HG02642 (cell line): ENCODE results near the gene DENND10.
"Not testable (repeated sequence)": the region's sequence is repeated elsewhere in the genome, so short reads cannot be mapped to it uniquely, and the experiment has no call there.

Experiments
- ATAC-seq: cut with Tn5 transposase; IDR thresholded peaks from one replicate; pipeline ENCODE4 v1.9.1; 2021; ENCODE audit warnings: mild to moderate bottlenecking; ENCODE audit not compliant: unreplicated experiment, poor library complexity

Gene DENND10

GRCh38 chr10:119162452-119163092 lies 58.7 kb downstream of the DENND10 start:
- no peak for ATAC-seq

GRCh38 chr10:119165171-119166117 lies 61.5 kb downstream of the DENND10 start, which contains the start of gene SFXN4:
Gene SFXN4, minus strand, starts transcription at chr10:119165714. Its CDS starts 67 bp downstream, at chr10:119165647.
- peak; percentile 90 for ATAC-seq

- peak; percentile 2 for ATAC-seq
Observed at GRCh38 chr10:119166118-119166500, 62.2 kb downstream of the DENND10 start.

GRCh38 chr10:119166564-119166963 lies 62.7 kb downstream of the DENND10 start:
- no peak for ATAC-seq

GRCh38 chr10:119167041-119167440 lies 63.1 kb downstream of the DENND10 start:
- ATAC-seq, result no peak

- ATAC-seq, result no peak
Observed at GRCh38 chr10:119174109-119174508, 70.2 kb downstream of the DENND10 start.

GRCh38 chr10:119176166-119176565 lies 72.3 kb downstream of the DENND10 start:
- no peak for ATAC-seq

- peak; percentile 2 for ATAC-seq
Observed at GRCh38 chr10:119177708-119178371, 73.9 kb downstream of the DENND10 start.

- ATAC-seq, result peak; percentile 92
Observed at GRCh38 chr10:119178372-119179119, 74.6 kb downstream of the DENND10 start, which contains the start of gene PRDX3. Gene PRDX3, minus strand, starts transcription at chr10:119178812. Its CDS starts 22 bp downstream, at chr10:119178790.

- not testable (repeated sequence) for ATAC-seq
Observed at GRCh38 chr10:119180850-119181400, 77.0 kb downstream of the DENND10 start.

- ATAC-seq, result no peak
Observed at GRCh38 chr10:119183664-119184412, 79.9 kb downstream of the DENND10 start.
